Loucy (cell line): ENCODE measurements around the gene BCAS3.

Source experiments
- H2AFZ ChIP-seq: fragments of 200-600 bp; sonication (generic); 2 replicates; pipeline ENCODE4 v1.6.0; 2016; ENCODE audit warnings: antibody characterized with exemption, mild to moderate bottlenecking, low read length, moderate library complexity
- H3F3A ChIP-seq: fragments of 200-600 bp; 2 replicates; pipeline ENCODE4 v1.6.0; 2016; ENCODE audit warnings: antibody characterized with exemption, low read depth, mild to moderate bottlenecking
- H3K27me3 ChIP-seq: fragments of 200-600 bp; sonication (generic); 2 replicates; pipeline ENCODE4 v1.6.1; 2014; ENCODE audit warnings: low read length, mild to moderate bottlenecking; ENCODE audit not compliant: insufficient read depth, poor library complexity, severe bottlenecking
- H3K36me3 ChIP-seq: fragments of 200-600 bp; sonication (generic); 2 replicates; pipeline ENCODE4 v1.6.1; 2016; ENCODE audit warnings: low read length; ENCODE audit not compliant: insufficient read depth
- H3K4me1 ChIP-seq: fragments of 200-600 bp; sonication (generic); 2 replicates; pipeline ENCODE4 v1.5.1; 2014; ENCODE audit warnings: low read length, mild to moderate bottlenecking; ENCODE audit not compliant: insufficient read depth, poor library complexity, severe bottlenecking
- H3K4me2 ChIP-seq: fragments of 200-600 bp; sonication (generic); 2 replicates; pipeline ENCODE4 v1.6.0; 2014; ENCODE audit warnings: antibody characterized with exemption, low read length, low read depth, mild to moderate bottlenecking; ENCODE audit not compliant: poor library complexity, severe bottlenecking
- H3K4me3 ChIP-seq: fragments of 200-600 bp; sonication (generic); 2 replicates; pipeline ENCODE4 v1.5.1; 2014; ENCODE audit warnings: low read length, mild to moderate bottlenecking, mixed read lengths; ENCODE audit not compliant: poor library complexity, severe bottlenecking
- H3K79me2 ChIP-seq: fragments of 200-600 bp; sonication (generic); 2 replicates; pipeline ENCODE4 v1.6.1; 2014; ENCODE audit warnings: low read length; ENCODE audit not compliant: insufficient read depth
- H3K9ac ChIP-seq: fragments of 200-600 bp; sonication (generic); 2 replicates; pipeline ENCODE4 v1.6.0; 2014; ENCODE audit warnings: mild to moderate bottlenecking, low read depth, low read length, moderate library complexity; ENCODE audit not compliant: poor library complexity, severe bottlenecking
- H3K9me2 ChIP-seq: fragments of 200-600 bp; sonication (generic); replicated peaks from 2 replicates; pipeline ENCODE4 v1.6.1; 2016; ENCODE audit warnings: low read depth, low read length, mixed read lengths
- H3K9me3 ChIP-seq: fragments of 200-600 bp; sonication (generic); 2 replicates; pipeline ENCODE4 v1.6.1; 2014; ENCODE audit warnings: mild to moderate bottlenecking, antibody characterized with exemption, low read length, low read depth; ENCODE audit not compliant: insufficient read depth
- H4K20me1 ChIP-seq: fragments of 200-600 bp; sonication (generic); 2 replicates; pipeline ENCODE4 v1.6.0; 2014; ENCODE audit warnings: antibody characterized with exemption, low read length, mild to moderate bottlenecking; ENCODE audit not compliant: insufficient read depth, poor library complexity, severe bottlenecking
- CTCF ChIP-seq: fragments of 200-600 bp; sonication (generic); conservative IDR thresholded peaks from 2 replicates; pipeline ENCODE4 v1.5.1; 2014; ENCODE audit warnings: mild to moderate bottlenecking, antibody characterized with exemption, low read length
- EZH2phosphoT487 ChIP-seq: fragments of 200-600 bp; IDR thresholded peaks from 2 replicates; pipeline ENCODE4 v1.6.1; 2018; ENCODE audit warnings: antibody characterized with exemption, mild to moderate bottlenecking, moderate library complexity, borderline replicate concordance

BCAS3 gene

GRCh38 chr17:61404663-61404912, 726.9 kb downstream of the BCAS3 start:
- H3K9me2 ChIP-seq: no peaks in the 10 kb centered on the region
- TF ChIP-seq EZH2phosphoT487: no peak
- no peak for TF ChIP-seq CTCF
- no peaks in the 10 kb centered on the region for H3K36me3 ChIP-seq
- H3K9me3 ChIP-seq: no peaks in the 10 kb centered on the region
- H4K20me1 ChIP-seq: no peaks in the 10 kb centered on the region
- no peak overlapping the region for H3K9ac ChIP-seq
- no peaks in the 10 kb centered on the region for H3K27me3 ChIP-seq
- no peak overlapping the region for H3K4me2 ChIP-seq
- no peaks in the 10 kb centered on the region for H3K79me2 ChIP-seq
- no peak overlapping the region for H2AFZ ChIP-seq
- no peaks in the 10 kb centered on the region for H3F3A ChIP-seq
- H3K4me1 ChIP-seq: no peaks in the 10 kb centered on the region
- H3K4me3 ChIP-seq: no peak overlapping the region

DNA sequence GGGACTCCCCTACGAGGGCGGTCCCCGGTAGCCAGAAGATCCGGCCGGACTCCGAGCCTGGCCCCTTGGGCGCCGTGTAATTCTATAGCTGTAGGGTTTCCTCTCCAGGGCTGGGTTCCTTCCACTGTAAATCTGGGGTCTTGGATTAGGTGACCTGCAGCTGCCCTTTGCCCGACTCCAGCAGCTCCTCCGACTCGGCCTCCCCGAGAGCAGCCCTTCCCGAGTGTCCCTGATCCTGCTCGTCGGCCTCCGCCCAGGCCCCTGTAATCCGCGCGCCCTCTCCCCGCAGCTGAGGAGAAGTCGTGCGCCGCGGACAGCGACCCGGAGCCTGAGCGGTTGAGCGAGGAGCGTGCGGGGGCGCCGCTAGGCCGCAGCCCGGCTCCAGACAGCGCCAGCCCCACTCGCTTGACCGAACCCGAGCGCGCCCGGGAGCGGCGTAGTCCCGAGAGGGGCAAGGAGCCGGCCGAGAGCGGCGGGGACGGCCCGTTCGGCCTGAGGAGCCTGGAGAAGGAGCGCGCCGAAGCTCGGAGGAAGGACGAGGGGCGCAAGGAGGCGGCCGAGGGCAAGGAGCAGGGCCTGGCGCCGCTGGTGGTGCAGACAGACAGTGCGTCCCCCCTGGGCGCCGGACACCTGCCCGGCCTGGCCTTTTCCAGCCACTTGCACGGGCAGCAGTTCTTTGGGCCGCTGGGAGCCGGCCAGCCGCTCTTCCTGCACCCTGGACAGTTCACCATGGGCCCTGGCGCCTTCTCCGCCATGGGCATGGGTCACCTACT, 727.4 kb downstream of the BCAS3 start:
- Histone ChIP-seq H4K20me1 (no peaks in the 10 kb centered on the region), H3K79me2 (no peaks in the 10 kb centered on the region), H3K9me3 (no peaks in the 10 kb centered on the region), H3K27me3 (no peaks in the 10 kb centered on the region), H3K9ac (no peak overlapping the region), H3F3A (no peaks in the 10 kb centered on the region), H3K4me2 (no peak overlapping the region), H3K36me3 (no peaks in the 10 kb centered on the region), H2AFZ (no peak overlapping the region), H3K4me1 (no peaks in the 10 kb centered on the region), H3K9me2 (no peaks in the 10 kb centered on the region), H3K4me3 (no peak overlapping the region)
- no peak for TF ChIP-seq CTCF
- no peak for TF ChIP-seq EZH2phosphoT487

DNA sequence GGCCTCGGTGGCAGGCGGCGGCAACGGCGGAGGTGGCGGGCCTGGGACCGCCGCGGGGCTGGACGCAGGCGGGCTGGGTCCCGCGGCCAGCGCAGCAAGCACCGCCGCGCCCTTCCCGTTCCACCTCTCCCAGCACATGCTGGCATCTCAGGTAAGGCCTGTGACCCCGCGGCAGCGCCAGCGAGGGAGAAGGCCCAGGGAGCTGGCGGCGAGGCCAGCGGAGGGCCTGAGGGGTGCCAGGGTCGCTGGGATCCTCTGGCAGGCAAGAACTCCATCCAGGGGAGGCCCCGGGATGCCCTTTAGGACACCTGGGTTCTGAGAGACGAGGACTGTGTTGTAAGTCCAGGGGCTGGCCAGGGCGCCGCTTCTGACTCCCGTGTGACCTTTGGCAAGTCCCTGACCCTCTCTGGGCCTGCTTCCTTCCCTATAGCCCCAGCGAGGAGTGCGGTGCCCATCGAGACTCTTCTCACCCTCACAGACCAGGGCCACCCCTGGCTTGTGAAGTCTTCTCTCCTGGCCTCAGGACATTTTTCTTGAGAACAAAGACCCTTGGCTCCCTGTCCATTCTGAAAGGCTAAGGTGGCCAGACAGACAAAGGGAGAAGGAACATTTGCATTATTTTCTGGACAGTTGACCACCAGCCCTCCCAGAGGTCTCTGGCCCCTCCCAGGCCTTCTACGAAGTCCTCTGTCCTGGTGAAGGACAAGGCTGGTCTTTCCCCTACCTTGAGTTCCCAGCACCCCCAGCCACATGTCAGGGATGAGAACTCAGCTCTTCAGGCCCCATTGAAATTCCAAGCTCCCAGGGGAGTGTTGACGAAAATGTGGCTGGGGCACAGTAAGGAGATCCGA, 728.3 kb downstream of the BCAS3 start:
- Histone ChIP-seq H3K27me3 (no peaks in the 10 kb centered on the region), H3K4me1 (no peaks in the 10 kb centered on the region), H3K4me2 (no peak overlapping the region)

More for the DNA sequence above, 728.3 kb downstream of the BCAS3 start:
- Histone ChIP-seq H3K9me3 (no peaks in the 10 kb centered on the region), H2AFZ (no peak overlapping the region), H3K9ac (no peak overlapping the region), H3F3A (no peaks in the 10 kb centered on the region), H3K79me2 (no peaks in the 10 kb centered on the region), H4K20me1 (no peaks in the 10 kb centered on the region), H3K36me3 (no peaks in the 10 kb centered on the region), H3K9me2 (no peaks in the 10 kb centered on the region), H3K4me3 (no peak overlapping the region)
- TF ChIP-seq CTCF (no peak), EZH2phosphoT487 (no peak)
